K562 treated with DMSO at 1 percent for 4 hours (cell line): ENCODE results near the gene SLC26A3. TPM values are rescaled to one million over a fixed set of nuclear protein-coding genes. Genes with fewer than 3 reads are reported as not detected.

Experiments used
- total RNA-seq: library from RNA; unstranded; fragments of 300-600 nt; gene quantifications from 2 replicates; pipeline ENCODE4 v1.2.3, GENCODE V29; 2022; ENCODE audit not compliant: insufficient read depth

The SLC26A3 gene
- not detected in 2 replicates for total RNA-seq

GRCh38 chr7:107803009-107803610 lies at the start of gene SLC26A3:
Gene SLC26A3, minus strand, starts transcription at chr7:107803223. Its CDS starts 8,714 bp downstream, at chr7:107794509.

GRCh38 chr7:107743567-107744344 lies 59.3 kb downstream of the SLC26A3 start, which contains the start of gene CBLL1:
Gene CBLL1, plus strand, starts transcription at chr7:107744142. Its CDS starts 22 bp downstream, at chr7:107744164.

Other genes with a start within 250 kb of the SLC26A3 start
- gene COG5, start 239.3 kb downstream of the SLC26A3 start, total RNA-seq: 23.6 and 24.5 TPM in 2 replicates
- 6.1 and 8.4 TPM in 2 replicates for gene DUS4L, start 239.3 kb downstream of the SLC26A3 start, total RNA-seq
- 67.8 and 78.3 TPM in 2 replicates for gene BCAP29, start 223.0 kb downstream of the SLC26A3 start, total RNA-seq
- 0.45 and 1.3 TPM in 2 replicates for gene SLC26A4, start 142.4 kb downstream of the SLC26A3 start, total RNA-seq
- 27.7 and 40.2 TPM in 2 replicates for gene CBLL1, start 59.1 kb downstream of the SLC26A3 start, total RNA-seq
- gene DLD, start 88.0 kb upstream of the SLC26A3 start, total RNA-seq: 211 and 269 TPM in 2 replicates
- 25.3 and 28.9 TPM in 2 replicates for gene LAMB1, start 199.9 kb upstream of the SLC26A3 start, total RNA-seq